GM12878 (cell line): ENCODE data around the gene PPP2R2B. TPM values are rescaled to one million over a fixed set of nuclear protein-coding genes. Genes with fewer than 3 reads are reported as not detected.
A peak's percentile ranks its signal among the peaks of the same experiment; 100 is the strongest.

Experiments used
- ATAC-seq: fragments of 200-7000 bp; cut with Tn5 transposase; 3 replicates; pipeline ENCODE4 v1.9.1; 2020; ENCODE audit warnings: mild to moderate bottlenecking, moderate library complexity
- BruUV-seq: library from RNA; stranded (reverse); fragments of 400-500 nt; replicated peaks from 2 replicates; lab custom pipeline; 2021; lab: Mats Ljungman, UMichigan
- CTCF ChIA-PET: fragments of 300-600 bp; sonication (Branson Sonifier 250); formaldehyde crosslinking; extraction: SDS; loops from one replicate; lab custom pipeline; 2021; ENCODE audit warnings: inconsistent platforms; lab: Yijun Ruan, JAX
- POLR2A ChIA-PET: fragments of 350-600 bp; formaldehyde crosslinking; extraction: SDS; loops from one replicate; lab custom pipeline; 2021; ENCODE audit warnings: inconsistent platforms; lab: Charles Lee
- RAD21 ChIA-PET: fragments of 300-600 bp; sonication (Branson Sonifier 250); formaldehyde crosslinking; loops from one replicate; lab custom pipeline; 2023; ENCODE audit warnings: antibody characterized with exemption; ENCODE audit not compliant: unreplicated experiment; lab: Charles Lee
- SMC1A ChIA-PET: fragments of 300-600 bp; sonication (Branson Sonifier 250); formaldehyde crosslinking; loops from one replicate; lab custom pipeline; 2023; ENCODE audit not compliant: unreplicated experiment, uncharacterized antibody; lab: Charles Lee
- DNase-seq: peaks from one replicate; pipeline ENCODE4 v3.0.0-alpha.2; 2011; ENCODE audit warnings: low read depth, low spot score
- FAIRE-seq: peaks from 3 replicates; lab custom pipeline; 2011; peaks lifted over from hg19 to GRCh38; lab: Jason Lieb, UNC
- H2AFZ ChIP-seq: 2 replicates; pipeline ENCODE4 v1.6.0; 2011; ENCODE audit warnings: low read depth, low read length, control low read depth; ENCODE audit not compliant: control insufficient read depth
- H3K27ac ChIP-seq: 2 replicates; pipeline ENCODE4 v1.5.1; 2011; ENCODE audit warnings: control low read depth; ENCODE audit not compliant: control insufficient read depth, insufficient read depth
- H3K27me3 ChIP-seq, 2 experiments: replicated peaks in 1 of 2; 2 replicates each; pipeline versions ENCODE4 v1.6.0 to v1.6.1; 2011; ENCODE audit warnings: low read length in 1 of 2; ENCODE audit not compliant: control insufficient read depth in 2 of 2, insufficient read depth in 2 of 2
- H3K36me3 ChIP-seq, 2 experiments: 2 replicates each; pipeline ENCODE4 v1.5.1; 2011; ENCODE audit warnings: low read length in 1 of 2; ENCODE audit not compliant: control insufficient read depth in 2 of 2, insufficient read depth in 2 of 2
- H3K4me1 ChIP-seq: 2 replicates; pipeline ENCODE4 v1.6.1; 2011; ENCODE audit warnings: mild to moderate bottlenecking, low read length, moderate library complexity, mixed read lengths; ENCODE audit not compliant: control insufficient read depth, insufficient read depth
- H3K4me2 ChIP-seq: 2 replicates; pipeline ENCODE4 v1.6.0; 2011; ENCODE audit warnings: control low read depth; ENCODE audit not compliant: control insufficient read depth, insufficient read depth
- H3K4me3 ChIP-seq: fragments of 200-600 bp; sonication (generic); 2 replicates; pipeline ENCODE4 v1.5.1; 2016
- H3K79me2 ChIP-seq: 2 replicates; pipeline ENCODE4 v1.6.0; 2011; ENCODE audit warnings: low read length; ENCODE audit not compliant: control insufficient read depth, insufficient read depth
- H3K9ac ChIP-seq: 2 replicates; pipeline ENCODE4 v1.8.0; 2011; ENCODE audit warnings: low read length, control low read depth, mixed read lengths; ENCODE audit not compliant: control insufficient read depth, insufficient read depth
- H3K9me3 ChIP-seq: replicated peaks from 3 replicates; pipeline ENCODE4 v1.5.1; 2011; ENCODE audit warnings: mild to moderate bottlenecking, low read length; ENCODE audit not compliant: control insufficient read depth, insufficient read depth
- H4K20me1 ChIP-seq: 2 replicates; pipeline ENCODE4 v1.6.0; 2011; ENCODE audit not compliant: control insufficient read depth, insufficient read depth
- ATF7 ChIP-seq: fragments of 450-650 bp; IDR thresholded peaks from 2 replicates; pipeline ENCODE4 v1.6.1; 2016; ENCODE audit warnings: low read depth, mild to moderate bottlenecking
- IRF4 ChIP-seq: IDR thresholded peaks from 2 replicates; pipeline ENCODE4 v1.6.1; 2011; ENCODE audit warnings: low read depth, low read length
- JUNB ChIP-seq: IDR thresholded peaks from 2 replicates; pipeline ENCODE4 v1.6.1; 2016; ENCODE audit warnings: antibody characterized with exemption, mild to moderate bottlenecking
- POU2F2 ChIP-seq: IDR thresholded peaks from 3 replicates; pipeline ENCODE4 v1.6.1; 2011; ENCODE audit warnings: low read depth, mild to moderate bottlenecking, low read length, borderline replicate concordance
- REST ChIP-seq: IDR thresholded peaks from 2 replicates; pipeline ENCODE4 v1.6.1; 2012; ENCODE audit warnings: mild to moderate bottlenecking, low read depth, low read length
- TBL1XR1 ChIP-seq: IDR thresholded peaks from 2 replicates; pipeline ENCODE4 v1.6.1; 2012; ENCODE audit warnings: low read depth, low read length, improper control_type of control experiment
- ZBTB33 ChIP-seq: fragments of 450-650 bp; IDR thresholded peaks from 2 replicates; pipeline ENCODE4 v1.6.1; 2017; ENCODE audit warnings: mild to moderate bottlenecking
- WGBS: methylation state at CpG from one replicate; pipeline ENCODE4 v1.1.6; 2016; ENCODE audit warnings: low lambda C conversion rate; ENCODE audit not compliant: insufficient replicate concordance, insufficient coverage; ENCODE audit errors: missing lambda C conversion rate; 5-methylcytosine and 5-hydroxymethylcytosine counted together
- in situ Hi-C: fragments of 300-500 bp; cut with MboI; formaldehyde crosslinking; loops from 9 replicates; pipeline ENCODE4 v1.14.3; 2018; ENCODE audit warnings: mixed read lengths
- intact Hi-C: fragments of 100-400 bp; cut with micrococcal nuclease; formaldehyde crosslinking; loops from one replicate; pipeline ENCODE4 v1.14.2; 2022; ENCODE audit not compliant: unreplicated experiment
- polyA plus RNA-seq, 11 experiments: library from polyadenylated mRNA; depleted of rRNA in 4 of 11; unstranded in 6 of 11; stranded (reverse) in 5 of 11; fragments of >200 nt; fragmentation: Nextera tagmentation in 4 of 11; fragmentation: Illumina TruSeq in 1 of 11; extraction: Ambion mirVana in 4 of 11; extraction: Trizol in 1 of 11; gene quantifications; 1 replicate in 1 of 11; 2 replicates in 10 of 11; pipeline versions ENCODE4 v1.2.1 to v1.2.3, GENCODE V29; 2011 to 2016; ENCODE audit warnings: inconsistent platforms in 2 of 11, missing spikeins in 2 of 11, low read depth in 1 of 11
- total RNA-seq, 4 experiments: library from RNA; depleted of rRNA in 3 of 4; stranded (reverse); fragments of >200 nt in 3 of 4; fragmentation: Illumina TruSeq in 1 of 4; extraction: Trizol in 1 of 4; gene quantifications; 2 replicates each; pipeline versions ENCODE4 v1.2.1 to v1.2.3, GENCODE V29; 2013 to 2021

PPP2R2B gene
- total and polyA plus RNA-seq, 10 of the 15 experiments (the other 5 are each of a cell fraction or from before 2014, with no cell fraction given) = not detected

GRCh38 chr5:146645342-146645741, 233.2 kb downstream of the PPP2R2B start:
- no peaks in the 10 kb centered on the region for H3K4me1 ChIP-seq
- 0 out of 4 replicates have a peak, but pooled peaks cover 0 to 3% of the 10 kb centered on the region in 2 experiments for H3K27me3 ChIP-seq
- ChIA-PET SMC1A (no interaction called here), RAD21 (no interaction called here), CTCF (no interaction called here), POLR2A (no interaction called here)
- BruUV-seq = no TSS peak
- no peak for FAIRE-seq
- no peak for DNase-seq
- H3K9me3 ChIP-seq = no peaks in the 10 kb centered on the region
- no peak overlapping the region for H3K9ac ChIP-seq
- WGBS = 0% methylated on average over 1 of the region's 1 CpG
- no peaks in the 10 kb centered on the region for H3K36me3 ChIP-seq
- H3K4me3 ChIP-seq = no peak overlapping the region
- H3K4me2 ChIP-seq = no peak overlapping the region
- H3K27ac ChIP-seq = no peak overlapping the region
- no peaks in the 10 kb centered on the region for H3K79me2 ChIP-seq
- TF ChIP-seq REST (peak; percentile 70), IRF4 (no peak), JUNB (no peak), ATF7 (no peak)
- in situ Hi-C loops = no loop called here
- no peak overlapping the region for H2AFZ ChIP-seq
- intact Hi-C loops = no loop called here
- no peaks in the 10 kb centered on the region for H4K20me1 ChIP-seq
- no peak for ATAC-seq

- no peak overlapping the region for H3K9ac ChIP-seq
Measured at GRCh38 chr5:146644831-146645230, 233.7 kb downstream of the PPP2R2B start.

More at GRCh38 chr5:146644831-146645230, 233.7 kb downstream of the PPP2R2B start:
- BruUV-seq = no TSS peak
- ATAC-seq (no peak), FAIRE-seq (no peak), DNase-seq (no peak)
- in situ Hi-C loops = no loop called here
- Histone ChIP-seq H3K79me2 (no peaks in the 10 kb centered on the region), H3K4me2 (no peak overlapping the region), H3K27me3 (0 out of 4 replicates have a peak, but pooled peaks cover 0 to 3% of the 10 kb centered on the region in 2 experiments), H4K20me1 (no peaks in the 10 kb centered on the region), H3K9me3 (no peaks in the 10 kb centered on the region), H3K36me3 (no peaks in the 10 kb centered on the region), H3K4me3 (no peak overlapping the region), H3K4me1 (no peaks in the 10 kb centered on the region), H2AFZ (no peak overlapping the region), H3K27ac (no peak overlapping the region)
- POLR2A ChIA-PET = no interaction called here
- RAD21 ChIA-PET = no interaction called here
- SMC1A ChIA-PET = no interaction called here
- intact Hi-C loops = no loop called here
- CTCF ChIA-PET = no interaction called here
- 33% methylated on average over 3 of the region's 3 CpGs for WGBS
- TF ChIP-seq POU2F2 = no peak
- TF ChIP-seq ZBTB33 = no peak
- no peak for TF ChIP-seq TBL1XR1
